ENCODE results near the gene TBCEL. TPM values are rescaled to one million over a fixed set of nuclear protein-coding genes. Genes with fewer than 3 reads are reported as not detected.

The TBCEL gene
- total and polyA plus RNA-seq, 2 donors: 9.0 to 26.8 TPM

- WGBS: 93% methylated on average over 4 of the region's 4 CpGs
- Histone ChIP-seq H3K4me3 (ENCODE audit: low read length in 2 of 2) (no peak overlapping the region), H3K4me1 (ENCODE audit: control insufficient read depth in 2 of 2, insufficient read depth in 2 of 2, low read length in 2 of 2) (no peaks in the 10 kb centered on the region), H3K36me3 (ENCODE audit: control insufficient read depth in 2 of 2, insufficient read depth in 2 of 2, low read length in 1 of 2) (no peaks in the 10 kb centered on the region), H3K9me3 (ENCODE audit: control insufficient read depth in 2 of 2, insufficient read depth in 1 of 2, low read length in 1 of 2) (no peaks in the 10 kb centered on the region), H3K27me3 (ENCODE audit: control insufficient read depth in 2 of 2, insufficient read depth in 1 of 2, low read length in 1 of 2) (no peaks in the 10 kb centered on the region), H3K27ac (ENCODE audit: low read depth in 1 of 2, low read length in 1 of 2) (no peak overlapping the region)
- no peak for DNase-seq (ENCODE audit: low read depth in 6 of 9, low spot score in 9 of 9)
Observed at GRCh38 chr11:121105063-121105480, 81.2 kb downstream of the TBCEL start.

DNA sequence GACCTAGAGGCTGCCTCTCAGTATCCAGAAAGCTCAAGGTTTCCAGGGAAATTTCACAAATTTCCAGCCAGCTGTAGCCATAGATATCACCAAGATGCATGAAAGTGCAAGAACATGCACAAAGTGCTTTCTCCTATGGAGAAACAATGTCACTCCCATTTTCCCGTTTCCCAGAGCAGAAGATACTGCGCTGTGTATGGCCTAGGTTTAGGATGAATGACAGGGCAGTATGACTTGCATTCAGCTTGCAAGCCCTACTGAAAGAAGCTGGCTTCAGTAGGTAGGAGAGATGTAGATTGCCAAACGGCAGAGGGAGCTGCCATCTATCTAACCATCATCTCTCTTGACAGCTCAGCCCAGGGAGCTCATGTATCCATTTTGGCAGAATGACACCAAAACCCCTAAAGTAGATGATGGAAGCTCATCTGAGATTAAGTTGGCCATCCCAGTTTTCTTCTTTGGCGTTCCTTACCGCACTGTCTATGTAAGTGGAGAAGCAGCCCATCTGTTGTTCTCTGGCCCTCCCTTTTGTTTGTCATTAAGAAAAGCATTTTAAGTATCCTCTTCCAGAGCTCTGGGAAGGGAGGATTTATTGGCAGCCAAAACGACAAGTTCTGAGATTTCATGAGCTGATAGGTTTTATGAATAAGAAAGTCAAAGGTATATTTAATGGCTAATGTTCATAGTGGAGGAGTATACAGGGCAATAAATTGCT is 81.7 kb downstream of the TBCEL start:
- no peak for DNase-seq (ENCODE audit: low read depth in 6 of 9, low spot score in 9 of 9)
- Histone ChIP-seq H3K9me3 (ENCODE audit: control insufficient read depth in 2 of 2, insufficient read depth in 1 of 2, low read length in 1 of 2) (no peaks in the 10 kb centered on the region), H3K27me3 (ENCODE audit: control insufficient read depth in 2 of 2, insufficient read depth in 1 of 2, low read length in 1 of 2) (no peaks in the 10 kb centered on the region), H3K36me3 (ENCODE audit: control insufficient read depth in 2 of 2, insufficient read depth in 2 of 2, low read length in 1 of 2) (no peaks in the 10 kb centered on the region), H3K27ac (ENCODE audit: low read depth in 1 of 2, low read length in 1 of 2) (no peak overlapping the region), H3K4me1 (ENCODE audit: control insufficient read depth in 2 of 2, insufficient read depth in 2 of 2, low read length in 2 of 2) (no peaks in the 10 kb centered on the region), H3K4me3 (ENCODE audit: low read length in 2 of 2) (no peak overlapping the region)
- WGBS: 95% methylated on average over 6 of the region's 6 CpGs

GRCh38 chr11:121106812-121107211 is 82.9 kb downstream of the TBCEL start:
- 83% methylated on average over 5 of the region's 5 CpGs for WGBS

DNA sequence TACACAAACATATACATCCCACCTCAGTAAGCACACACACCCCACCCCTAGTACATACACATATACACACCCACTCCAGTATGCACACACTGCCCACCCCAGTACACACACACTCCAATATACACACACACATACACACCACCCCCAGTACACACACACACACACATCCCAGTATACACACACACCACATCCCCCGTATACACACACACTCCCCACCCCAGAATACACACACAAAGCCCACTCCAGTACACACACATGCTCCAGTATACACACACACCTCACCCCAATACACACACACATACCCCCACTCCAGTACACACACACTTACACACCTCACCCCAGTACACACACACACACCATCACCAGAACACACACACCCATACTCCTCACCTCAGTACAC is 84.5 kb downstream of the TBCEL start:
- DNase-seq (ENCODE audit: low read depth in 6 of 9, low spot score in 9 of 9): no peak

More at GRCh38 chr11:121106812-121107211, 82.9 kb downstream of the TBCEL start:
- DNase-seq (ENCODE audit: low read depth in 6 of 9, low spot score in 9 of 9): no peak
- H3K9me3 ChIP-seq (ENCODE audit: control insufficient read depth in 2 of 2, insufficient read depth in 1 of 2, low read length in 1 of 2): no peaks in the 10 kb centered on the region
- H3K27ac ChIP-seq (ENCODE audit: low read depth in 1 of 2, low read length in 1 of 2): no peak overlapping the region
- no peaks in the 10 kb centered on the region for H3K4me1 ChIP-seq (ENCODE audit: control insufficient read depth in 2 of 2, insufficient read depth in 2 of 2, low read length in 2 of 2)
- no peak overlapping the region for H3K4me3 ChIP-seq (ENCODE audit: low read length in 2 of 2)
- H3K27me3 ChIP-seq (ENCODE audit: control insufficient read depth in 2 of 2, insufficient read depth in 1 of 2, low read length in 1 of 2): peaks cover 0 to 4% of the 10 kb centered on the region in 2 donors
- no peaks in the 10 kb centered on the region for H3K36me3 ChIP-seq (ENCODE audit: control insufficient read depth in 2 of 2, insufficient read depth in 2 of 2, low read length in 1 of 2)

GRCh38 chr11:121109471-121109870 is 85.6 kb downstream of the TBCEL start:
- no peak overlapping the region for H3K4me3 ChIP-seq (ENCODE audit: low read length in 2 of 2)
- no peak overlapping the region for H3K27ac ChIP-seq (ENCODE audit: low read depth in 1 of 2, low read length in 1 of 2)
- no peaks in the 10 kb centered on the region for H3K9me3 ChIP-seq (ENCODE audit: control insufficient read depth in 2 of 2, insufficient read depth in 1 of 2, low read length in 1 of 2)
- WGBS: 54% methylated on average over 2 of the region's 2 CpGs
- no peaks in the 10 kb centered on the region for H3K4me1 ChIP-seq (ENCODE audit: control insufficient read depth in 2 of 2, insufficient read depth in 2 of 2, low read length in 2 of 2)
- peaks cover 0 to 8% of the 10 kb centered on the region in 2 donors for H3K27me3 ChIP-seq (ENCODE audit: control insufficient read depth in 2 of 2, insufficient read depth in 1 of 2, low read length in 1 of 2)
- no peaks in the 10 kb centered on the region for H3K36me3 ChIP-seq (ENCODE audit: control insufficient read depth in 2 of 2, insufficient read depth in 2 of 2, low read length in 1 of 2)
- no peak for DNase-seq (ENCODE audit: low read depth in 6 of 9, low spot score in 9 of 9)

More for the DNA sequence above, 84.5 kb downstream of the TBCEL start:
- Histone ChIP-seq H3K4me3 (ENCODE audit: low read length in 2 of 2) (no peak overlapping the region), H3K27me3 (ENCODE audit: control insufficient read depth in 2 of 2, insufficient read depth in 1 of 2, low read length in 1 of 2) (peaks cover 0 to 8% of the 10 kb centered on the region in 2 donors), H3K27ac (ENCODE audit: low read depth in 1 of 2, low read length in 1 of 2) (no peak overlapping the region), H3K36me3 (ENCODE audit: control insufficient read depth in 2 of 2, insufficient read depth in 2 of 2, low read length in 1 of 2) (no peaks in the 10 kb centered on the region), H3K9me3 (ENCODE audit: control insufficient read depth in 2 of 2, insufficient read depth in 1 of 2, low read length in 1 of 2) (no peaks in the 10 kb centered on the region), H3K4me1 (ENCODE audit: control insufficient read depth in 2 of 2, insufficient read depth in 2 of 2, low read length in 2 of 2) (no peaks in the 10 kb centered on the region)
- WGBS: 51% methylated on average over 1 of the region's 1 CpG

- Histone ChIP-seq H3K4me3 (ENCODE audit: low read length in 2 of 2) (no peak overlapping the region), H3K9me3 (ENCODE audit: control insufficient read depth in 2 of 2, insufficient read depth in 1 of 2, low read length in 1 of 2) (no peaks in the 10 kb centered on the region), H3K27me3 (ENCODE audit: control insufficient read depth in 2 of 2, insufficient read depth in 1 of 2, low read length in 1 of 2) (peaks cover 0 to 8% of the 10 kb centered on the region in 2 donors), H3K27ac (ENCODE audit: low read depth in 1 of 2, low read length in 1 of 2) (no peak overlapping the region), H3K4me1 (ENCODE audit: control insufficient read depth in 2 of 2, insufficient read depth in 2 of 2, low read length in 2 of 2) (no peaks in the 10 kb centered on the region), H3K36me3 (ENCODE audit: control insufficient read depth in 2 of 2, insufficient read depth in 2 of 2, low read length in 1 of 2) (no peaks in the 10 kb centered on the region)
- WGBS: 80% methylated on average over 7 of the region's 7 CpGs
- DNase-seq (ENCODE audit: low read depth in 6 of 9, low spot score in 9 of 9): no peak
Observed at GRCh38 chr11:121109916-121110586, 86.1 kb downstream of the TBCEL start.

DNA sequence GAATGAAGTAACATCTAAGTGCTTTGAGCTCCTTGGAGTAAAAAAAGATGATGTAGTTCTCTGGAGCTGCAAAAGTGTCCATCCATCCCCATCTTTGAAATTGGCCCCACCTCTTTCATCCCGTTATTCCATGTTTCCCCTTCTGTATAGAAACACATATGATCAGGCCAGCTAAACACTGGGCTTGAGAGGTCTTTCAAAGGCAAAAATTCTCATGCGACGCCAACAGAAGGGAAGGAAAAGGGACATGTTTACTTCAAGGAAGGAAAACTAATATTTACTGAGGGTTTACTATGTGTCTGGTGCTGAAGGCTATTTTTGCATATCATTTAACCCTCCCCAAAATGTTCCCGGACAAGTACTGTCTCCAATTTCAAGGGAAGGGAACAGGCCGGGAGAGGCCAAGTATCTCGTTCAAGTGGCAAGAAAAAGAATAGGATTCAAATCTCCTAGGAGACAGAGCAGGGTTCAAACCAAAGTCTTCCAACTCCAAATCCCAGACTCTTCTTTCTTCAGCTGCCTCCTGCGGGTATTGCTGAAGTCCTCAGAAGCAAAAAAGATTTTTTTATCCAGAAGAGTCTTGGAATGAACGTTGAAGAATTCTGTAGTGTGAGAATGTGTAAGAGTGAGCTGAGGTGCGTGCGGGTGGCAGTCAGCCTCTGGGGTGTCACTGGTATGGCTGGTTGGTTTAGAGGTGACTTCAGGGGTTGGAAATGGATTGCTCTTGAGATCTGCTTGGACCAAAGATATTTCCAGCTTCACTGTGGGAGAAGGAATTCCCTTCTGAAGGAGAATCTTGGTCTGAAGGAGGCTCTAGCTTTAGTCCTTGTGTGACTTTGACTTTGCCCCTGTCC is 87.2 kb downstream of the TBCEL start:
- Histone ChIP-seq H3K27me3 (ENCODE audit: control insufficient read depth in 2 of 2, insufficient read depth in 1 of 2, low read length in 1 of 2) (peaks cover 0 to 8% of the 10 kb centered on the region in 2 donors), H3K4me1 (ENCODE audit: control insufficient read depth in 2 of 2, insufficient read depth in 2 of 2, low read length in 2 of 2) (no peaks in the 10 kb centered on the region), H3K4me3 (ENCODE audit: low read length in 2 of 2) (no peak overlapping the region), H3K36me3 (ENCODE audit: control insufficient read depth in 2 of 2, insufficient read depth in 2 of 2, low read length in 1 of 2) (no peaks in the 10 kb centered on the region), H3K9me3 (ENCODE audit: control insufficient read depth in 2 of 2, insufficient read depth in 1 of 2, low read length in 1 of 2) (no peaks in the 10 kb centered on the region), H3K27ac (ENCODE audit: low read depth in 1 of 2, low read length in 1 of 2) (no peak overlapping the region)
- 94% methylated on average over 10 of the region's 10 CpGs for WGBS
- DNase-seq (ENCODE audit: low read depth in 6 of 9, low spot score in 9 of 9): no peak

DNA sequence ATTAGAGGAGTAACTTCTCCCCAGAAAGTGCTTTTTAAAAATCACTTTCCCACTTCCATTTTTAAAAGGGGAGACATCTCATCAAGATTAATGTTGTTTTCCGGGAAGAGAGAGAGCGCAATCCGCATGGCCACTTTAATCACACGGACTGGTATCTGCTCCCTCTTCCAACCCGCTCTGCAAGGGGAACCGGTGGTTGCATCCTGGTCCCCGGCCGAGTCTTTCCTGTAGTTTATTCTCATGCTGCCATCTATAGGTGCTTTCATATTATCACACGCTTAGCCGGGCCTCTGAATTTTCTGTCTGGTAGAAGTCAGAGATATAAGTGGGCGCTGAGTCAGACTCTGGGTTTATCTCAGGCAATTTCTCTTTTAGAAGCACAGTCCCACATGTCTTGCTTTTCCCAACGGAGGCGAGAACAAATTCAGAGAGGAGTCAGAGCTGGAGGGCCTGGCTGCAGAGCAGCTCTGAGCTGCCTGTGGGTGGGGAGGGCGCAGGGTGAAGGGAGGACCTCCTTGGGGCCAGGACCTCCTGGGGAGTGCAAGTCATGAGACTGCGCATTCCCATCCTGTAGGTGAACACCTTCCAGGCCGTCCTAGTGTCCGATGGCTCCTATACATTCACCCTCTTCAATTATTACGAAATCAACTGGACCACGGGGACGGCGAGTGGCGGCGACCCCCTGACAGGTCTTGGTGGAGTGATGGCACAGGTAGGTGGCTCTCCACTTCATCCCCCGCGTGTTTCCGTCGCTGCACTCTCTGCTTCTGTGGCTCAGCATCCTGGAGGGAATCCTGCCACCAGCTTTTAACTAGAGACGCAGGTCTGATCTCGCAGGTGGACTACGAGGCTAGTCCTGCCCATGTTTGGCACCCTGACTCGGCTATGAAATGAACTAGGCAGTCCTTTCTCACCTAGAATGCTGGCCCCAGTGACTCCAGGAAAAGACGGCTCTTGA is 88.9 kb downstream of the TBCEL start:
- no peak overlapping the region for H3K27ac ChIP-seq (ENCODE audit: low read depth in 1 of 2, low read length in 1 of 2)
- 52% methylated on average over 32 of the region's 32 CpGs for WGBS
- H3K4me3 ChIP-seq (ENCODE audit: low read length in 2 of 2): no peak overlapping the region
- H3K9me3 ChIP-seq (ENCODE audit: control insufficient read depth in 2 of 2, insufficient read depth in 1 of 2, low read length in 1 of 2): no peaks in the 10 kb centered on the region
- no peaks in the 10 kb centered on the region for H3K4me1 ChIP-seq (ENCODE audit: control insufficient read depth in 2 of 2, insufficient read depth in 2 of 2, low read length in 2 of 2)
- DNase-seq (ENCODE audit: low read depth in 6 of 9, low spot score in 9 of 9): peak in 6 of 9 donors; percentile 6 to 44 (median 12)
- peaks cover 0 to 8% of the 10 kb centered on the region in 2 donors for H3K27me3 ChIP-seq (ENCODE audit: control insufficient read depth in 2 of 2, insufficient read depth in 1 of 2, low read length in 1 of 2)
- H3K36me3 ChIP-seq (ENCODE audit: control insufficient read depth in 2 of 2, insufficient read depth in 2 of 2, low read length in 1 of 2): no peaks in the 10 kb centered on the region

Measured in thymus (tissue), 11 donors.